ENCODE data around the gene GALNS.
"Not testable (repeated sequence)": the region's sequence is repeated elsewhere in the genome, so short reads cannot be mapped to it uniquely, and the experiment has no call there.

The GALNS gene

GRCh38 chr16:88856828-88857727 is at the start of gene GALNS, which contains the start of gene TRAPPC2L:
Gene GALNS (minus strand): TSS chr16:88856947. CDS start chr16:88856877, 70 bp downstream.
Gene TRAPPC2L (plus strand): TSS chr16:88857127. CDS start chr16:88857151, 24 bp downstream.
- peak; percentile 97 to 98 for DNase-seq (ENCODE audit: low read depth in 2 of 2)

- no peak for DNase-seq (ENCODE audit: low read depth in 2 of 2)
Observed at GRCh38 chr16:88906020-88906419, 49.3 kb upstream of the GALNS start.

GRCh38 chr16:88905563-88905962 is 48.8 kb upstream of the GALNS start:
- no peak for DNase-seq (ENCODE audit: low read depth in 2 of 2)

- DNase-seq (ENCODE audit: low read depth in 2 of 2), result no peak
Observed at GRCh38 chr16:88904676-88905365, 48.1 kb upstream of the GALNS start.

GRCh38 chr16:88903267-88903666 is 46.5 kb upstream of the GALNS start:
- DNase-seq (ENCODE audit: low read depth in 2 of 2), result no peak

GRCh38 chr16:88902744-88903143 is 46.0 kb upstream of the GALNS start:
- no peak for DNase-seq (ENCODE audit: low read depth in 2 of 2)

- no peak for DNase-seq (ENCODE audit: low read depth in 2 of 2)
Observed at GRCh38 chr16:88901718-88902337, 45.1 kb upstream of the GALNS start.

- DNase-seq (ENCODE audit: low read depth in 2 of 2), result no peak
Observed at GRCh38 chr16:88900662-88901052, 43.9 kb upstream of the GALNS start.

GRCh38 chr16:88899901-88900661 is 43.3 kb upstream of the GALNS start:
- DNase-seq (ENCODE audit: low read depth in 2 of 2), result no peak

GRCh38 chr16:88897696-88898425 is 41.1 kb upstream of the GALNS start:
- no peak for DNase-seq (ENCODE audit: low read depth in 2 of 2)

GRCh38 chr16:88896238-88897070 is 39.7 kb upstream of the GALNS start:
- no peak for DNase-seq (ENCODE audit: low read depth in 2 of 2)

GRCh38 chr16:88895335-88895734 is 38.6 kb upstream of the GALNS start:
- no peak for DNase-seq (ENCODE audit: low read depth in 2 of 2)

- DNase-seq (ENCODE audit: low read depth in 2 of 2), result no peak
Observed at GRCh38 chr16:88894681-88895300, 38.0 kb upstream of the GALNS start.

GRCh38 chr16:88894266-88894665 is 37.5 kb upstream of the GALNS start:
- DNase-seq (ENCODE audit: low read depth in 2 of 2), result not testable (repeated sequence)

- no peak for DNase-seq (ENCODE audit: low read depth in 2 of 2)
Observed at GRCh38 chr16:88893127-88893968, 36.6 kb upstream of the GALNS start.

- no peak for DNase-seq (ENCODE audit: low read depth in 2 of 2)
Observed at GRCh38 chr16:88892065-88892464, 35.3 kb upstream of the GALNS start.

GRCh38 chr16:88891083-88891482 is 34.3 kb upstream of the GALNS start:
- no peak for DNase-seq (ENCODE audit: low read depth in 2 of 2)

GRCh38 chr16:88889702-88890352 is 33.1 kb upstream of the GALNS start:
- DNase-seq (ENCODE audit: low read depth in 2 of 2), result not testable (repeated sequence)
